Muscle layer of duodenum (tissue), 2 donors: ENCODE data around the gene A1CF.
"Not testable (repeated sequence)": the region's sequence is repeated elsewhere in the genome, so short reads cannot be mapped to it uniquely, and the experiment has no call there.

ENCODE experiments used
- H3K27ac ChIP-seq: one replicate; pipeline ENCODE4 v1.7.0; 2013; ENCODE audit warnings: mild to moderate bottlenecking, low read length
- H3K27me3 ChIP-seq: one replicate; pipeline ENCODE4 v1.7.0; 2013; ENCODE audit warnings: low read depth, mild to moderate bottlenecking, control low read depth, low read length
- H3K36me3 ChIP-seq, 2 donors: one replicate each; pipeline ENCODE4 v1.7.0; 2013; ENCODE audit warnings: low read length in 2 of 2, control low read depth in 1 of 2, mild to moderate bottlenecking in 1 of 2; ENCODE audit not compliant: insufficient read depth in 2 of 2, control insufficient read depth in 1 of 2
- H3K4me1 ChIP-seq, 2 donors: one replicate each; pipeline ENCODE4 v1.7.0; 2013; ENCODE audit warnings: low read length in 2 of 2, mild to moderate bottlenecking in 2 of 2, control low read depth in 1 of 2, moderate library complexity in 1 of 2; ENCODE audit not compliant: insufficient read depth in 2 of 2, control insufficient read depth in 1 of 2
- H3K4me3 ChIP-seq, 2 donors: one replicate each; pipeline ENCODE4 v1.7.0; 2013; ENCODE audit warnings: low read length in 2 of 2, low read depth in 1 of 2, mild to moderate bottlenecking in 1 of 2
- H3K9me3 ChIP-seq, 2 donors: one replicate each; pipeline ENCODE4 v1.7.0; 2013; ENCODE audit warnings: low read length in 2 of 2, control low read depth in 1 of 2, mild to moderate bottlenecking in 1 of 2; ENCODE audit not compliant: control insufficient read depth in 1 of 2
- donor health status: healthy.

The A1CF gene

GRCh38 chr10:50782017-50782416 lies 103.4 kb downstream of the A1CF start:
- H3K9me3 ChIP-seq, H3K36me3 ChIP-seq, H3K4me1 ChIP-seq, H3K4me3 ChIP-seq, H3K27ac ChIP-seq, H3K27me3 ChIP-seq: not testable (repeated sequence)

DNA sequence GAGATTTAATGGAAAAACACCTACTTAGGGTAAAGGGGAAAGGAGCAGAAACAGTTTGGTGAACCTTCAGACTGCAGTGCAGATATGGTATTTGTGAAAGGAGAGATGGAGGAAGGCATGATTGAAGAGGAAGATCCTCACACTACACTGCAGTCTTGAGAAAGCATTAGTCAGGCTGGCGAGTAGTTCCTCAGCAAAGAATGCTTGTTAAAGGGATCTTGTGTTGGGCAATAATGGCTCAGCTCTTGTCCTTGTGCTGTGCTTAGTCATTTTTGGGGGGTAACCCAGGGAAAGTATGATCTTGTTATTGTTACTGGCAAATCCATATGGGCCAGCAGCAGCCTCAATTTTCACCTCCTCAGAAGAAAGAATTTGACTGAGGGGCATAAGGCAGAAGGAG lies 105.4 kb downstream of the A1CF start:
- not testable (repeated sequence) for H3K9me3 ChIP-seq, H3K27ac ChIP-seq, H3K4me3 ChIP-seq, H3K36me3 ChIP-seq, H3K27me3 ChIP-seq, H3K4me1 ChIP-seq

GRCh38 chr10:50774868-50775267 lies 110.6 kb downstream of the A1CF start:
- not testable (repeated sequence) for H3K36me3 ChIP-seq, H3K9me3 ChIP-seq, H3K27ac ChIP-seq, H3K4me3 ChIP-seq, H3K27me3 ChIP-seq, H3K4me1 ChIP-seq

GRCh38 chr10:50772042-50772441 lies 113.4 kb downstream of the A1CF start:
- not testable (repeated sequence) for H3K27me3 ChIP-seq, H3K27ac ChIP-seq, H3K9me3 ChIP-seq, H3K36me3 ChIP-seq, H3K4me3 ChIP-seq, H3K4me1 ChIP-seq

- not testable (repeated sequence) for H3K27ac ChIP-seq, H3K4me3 ChIP-seq, H3K9me3 ChIP-seq, H3K27me3 ChIP-seq, H3K36me3 ChIP-seq, H3K4me1 ChIP-seq
Measured at GRCh38 chr10:50766774-50767513, 118.5 kb downstream of the A1CF start.
